K562 (cell line): ENCODE data around the gene KCNAB1. TPM values are rescaled to one million over a fixed set of nuclear protein-coding genes. Genes with fewer than 3 reads are reported as not detected.

Source experiments
- BCOR ChIP-seq: fragments of 450-650 bp; IDR thresholded peaks from 2 replicates; pipeline ENCODE4 v1.6.1; 2016
- CHD4 ChIP-seq: fragments of 200-600 bp; sonication (generic); IDR thresholded peaks from 3 replicates; pipeline ENCODE4 v1.6.1; 2012; ENCODE audit warnings: low read depth, mild to moderate bottlenecking, mixed read lengths, low read length, inconsistent platforms; ENCODE audit not compliant: insufficient read depth, insufficient replicate concordance, poor library complexity, severe bottlenecking
- CTCF ChIP-seq, 3 experiments: IDR thresholded peaks in 2 of 3; conservative IDR thresholded peaks in 1 of 3; 2 replicates each; pipeline ENCODE4 v1.5.1; 2011 to 2012; ENCODE audit warnings: low read length in 3 of 3, mild to moderate bottlenecking in 3 of 3, control low read depth in 2 of 3, improper control_type of control experiment in 1 of 3, inconsistent platforms in 1 of 3, low read depth in 1 of 3, mixed read lengths in 1 of 3, moderate library complexity in 1 of 3; ENCODE audit not compliant: insufficient read depth in 2 of 3
- ETV1 ChIP-seq: fragments of 450-650 bp; conservative IDR thresholded peaks from 2 replicates; pipeline ENCODE4 v1.6.1; 2016; ENCODE audit warnings: missing genetic modification characterization, control low read depth, low read depth, missing compliant biosample characterization
- FOXM1 ChIP-seq, 2 experiments: fragments of 450-650 bp in 1 of 2; sonication (generic) in 1 of 2; formaldehyde crosslinking in 1 of 2; IDR thresholded peaks; 2 replicates each; pipeline versions ENCODE4 v1.6.1 to v1.9.0; 2017 to 2022; ENCODE audit warnings: low read depth in 2 of 2, mild to moderate bottlenecking in 2 of 2, missing genetic modification reagents in 1 of 2, moderate library complexity in 1 of 2
- GTF2B ChIP-seq: IDR thresholded peaks from 2 replicates; pipeline ENCODE4 v1.6.1; 2011; ENCODE audit not compliant: insufficient read length; ENCODE audit errors: extremely low read depth
- JUND ChIP-seq, 2 experiments: IDR thresholded peaks; 2 replicates in 1 of 2; 3 replicates in 1 of 2; pipeline ENCODE4 v1.6.1; 2011; ENCODE audit warnings: borderline replicate concordance in 2 of 2, low read depth in 2 of 2, low read length in 2 of 2, improper control_type of control experiment in 1 of 2, missing biosample characterization in 1 of 2, missing genetic modification characterization in 1 of 2, missing genetic modification reagents in 1 of 2
- KLF13 ChIP-seq: fragments of 450-650 bp; IDR thresholded peaks from 2 replicates; pipeline ENCODE4 v1.6.1; 2016; ENCODE audit warnings: missing genetic modification characterization, low read depth, mild to moderate bottlenecking, missing compliant biosample characterization, moderate library complexity, borderline replicate concordance
- NR2F6 ChIP-seq: fragments of 450-650 bp; formaldehyde crosslinking; IDR thresholded peaks from 2 replicates; pipeline ENCODE4 v1.4.0; 2020; ENCODE audit warnings: mild to moderate bottlenecking
- RCOR1 ChIP-seq, 2 experiments: IDR thresholded peaks; 2 replicates each; pipeline ENCODE4 v1.6.1; 2012; ENCODE audit warnings: low read depth in 2 of 2, low read length in 2 of 2, borderline replicate concordance in 1 of 2, improper control_type of control experiment in 1 of 2
- SIN3A ChIP-seq, 2 experiments: fragments of 150-350 bp in 1 of 2; IDR thresholded peaks; 2 replicates each; pipeline ENCODE4 v1.6.1; 2011 to 2016; ENCODE audit warnings: borderline replicate concordance in 2 of 2, low read depth in 2 of 2, low read length in 2 of 2, mild to moderate bottlenecking in 2 of 2, moderate library complexity in 2 of 2; ENCODE audit not compliant: control insufficient read depth in 1 of 2
- SRSF1 ChIP-seq: fragments of 200-400 bp; formaldehyde crosslinking; IDR thresholded peaks from 2 replicates; pipeline ENCODE4 v1.6.1; 2017; ENCODE audit warnings: mild to moderate bottlenecking, low read depth, low read length, moderate library complexity
- ZNF174 ChIP-seq: fragments of 250-450 bp; sonication (Bioruptor Pico); IDR thresholded peaks from 2 replicates; pipeline ENCODE4 v1.4.0; 2020; ENCODE audit warnings: mild to moderate bottlenecking
- polyA plus RNA-seq, 8 experiments: library from polyadenylated mRNA; depleted of rRNA in 4 of 8; stranded (reverse) in 5 of 8; unstranded in 3 of 8; fragments of >200 nt; fragmentation: Nextera tagmentation in 2 of 8; fragmentation: Illumina TruSeq in 1 of 8; extraction: Ambion mirVana in 2 of 8; extraction: Trizol in 1 of 8; gene quantifications; 2 replicates each; pipeline versions ENCODE4 v1.2.1 to v1.2.3, GENCODE V29; 2011 to 2014; ENCODE audit warnings: inconsistent platforms in 1 of 8, missing spikeins in 1 of 8
- total RNA-seq, 7 experiments: library from RNA; depleted of rRNA in 6 of 7; stranded (reverse); fragments of >200 nt in 6 of 7; fragmentation: Illumina TruSeq in 2 of 7; extraction: Trizol in 2 of 7; gene quantifications; 2 replicates each; pipeline versions ENCODE4 v1.2.1 to v1.2.3, GENCODE V29; 2011 to 2021; ENCODE audit warnings: low replicate concordance in 1 of 7
- TF ChIP-seq, protein P1 (sequence below): IDR thresholded peaks from 2 replicates; pipeline ENCODE4 v1.6.1; 2012; ENCODE audit warnings: low read depth, low read length, improper control_type of control experiment, borderline replicate concordance
- TF ChIP-seq, protein P2 (sequence below), 2 experiments: fragments of 250-450 bp in 1 of 2; fragments of 450-650 bp in 1 of 2; sonication (Bioruptor Pico) in 1 of 2; IDR thresholded peaks; 2 replicates each; pipeline versions ENCODE4 v1.6.1 to v1.8.0; 2016 to 2021; ENCODE audit warnings: mild to moderate bottlenecking in 2 of 2, moderate library complexity in 2 of 2, missing compliant biosample characterization in 1 of 2, missing genetic modification characterization in 1 of 2

KCNAB1 gene
- total and polyA plus RNA-seq, 9 of the 15 experiments (the other 6 are each of a cell fraction or from before 2014, with no cell fraction given): 0.14 to 1.2 (median 0.51) TPM

DNA sequence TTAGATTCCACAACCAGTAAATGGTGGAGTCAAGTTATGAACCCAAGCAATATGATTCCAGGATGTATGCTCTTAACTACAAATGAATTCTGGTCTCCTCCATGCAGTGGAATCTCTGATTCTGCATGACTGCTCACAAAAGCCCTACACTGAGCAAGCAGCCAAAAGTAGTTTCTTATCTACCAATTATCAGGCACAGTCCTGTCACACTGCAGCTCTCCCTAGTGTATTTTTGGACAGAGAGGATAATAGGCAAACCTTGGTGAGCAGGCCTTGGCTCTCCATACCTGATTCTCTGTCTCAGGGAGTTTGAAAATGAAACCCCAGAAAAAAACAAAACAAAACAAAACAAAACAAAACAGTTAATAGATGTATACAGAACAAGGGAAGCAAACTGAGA, 438.0 kb downstream of the KCNAB1 start (continued):
- TF ChIP-seq ETV1 (tag): no peak
- no peak for TF ChIP-seq CHD4
- TF ChIP-seq, protein P1, sequence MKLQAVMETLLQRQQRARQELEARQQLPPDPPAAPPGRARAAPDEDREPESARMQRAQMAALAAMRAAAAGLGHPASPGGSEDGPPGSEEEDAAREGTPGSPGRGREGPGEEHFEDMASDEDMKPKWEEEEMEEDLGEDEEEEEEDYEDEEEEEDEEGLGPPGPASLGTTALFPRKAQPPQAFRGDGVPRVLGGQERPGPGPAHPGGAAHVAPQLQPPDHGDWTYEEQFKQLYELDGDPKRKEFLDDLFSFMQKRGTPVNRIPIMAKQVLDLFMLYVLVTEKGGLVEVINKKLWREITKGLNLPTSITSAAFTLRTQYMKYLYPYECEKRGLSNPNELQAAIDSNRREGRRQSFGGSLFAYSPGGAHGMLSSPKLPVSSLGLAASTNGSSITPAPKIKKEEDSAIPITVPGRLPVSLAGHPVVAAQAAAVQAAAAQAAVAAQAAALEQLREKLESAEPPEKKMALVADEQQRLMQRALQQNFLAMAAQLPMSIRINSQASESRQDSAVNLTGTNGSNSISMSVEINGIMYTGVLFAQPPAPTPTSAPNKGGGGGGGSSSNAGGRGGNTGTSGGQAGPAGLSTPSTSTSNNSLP: no peak
- TF ChIP-seq SRSF1: no peak
- no peak for TF ChIP-seq SIN3A (IDR thresholded peaks at IDR 0.05; ENCODE audit: borderline replicate concordance in 2 of 2, control insufficient read depth in 1 of 2, low read depth in 2 of 2, low read length in 2 of 2)
- TF ChIP-seq CTCF (IDR thresholded peaks at IDR 0.05 in 2 of 3, conservative IDR thresholded peaks at IDR 0.05 in 1 of 3; ENCODE audit: insufficient read depth in 2 of 3, low read depth in 1 of 3, low read length in 3 of 3): no peak
- TF ChIP-seq JUND (IDR thresholded peaks at IDR 0.05; ENCODE audit: borderline replicate concordance, low read depth, low read length): peak; percentile 40; the same call in 1 of the 2 replicates
- TF ChIP-seq JUND (tag; IDR thresholded peaks at IDR 0.05; ENCODE audit: borderline replicate concordance, low read depth, low read length): peak; percentile 61; the same call in 1 of the 3 replicates
- TF ChIP-seq GTF2B: no peak
- no peak for TF ChIP-seq KLF13 (tag)
- TF ChIP-seq NR2F6 (CRISPR knock-in tag): no peak
- TF ChIP-seq BCOR: 0 out of 2 replicates have a peak, but pooled peaks have one; percentile 18
- no peak for TF ChIP-seq ZNF174 (CRISPR knock-in tag)
- TF ChIP-seq, protein P2, sequence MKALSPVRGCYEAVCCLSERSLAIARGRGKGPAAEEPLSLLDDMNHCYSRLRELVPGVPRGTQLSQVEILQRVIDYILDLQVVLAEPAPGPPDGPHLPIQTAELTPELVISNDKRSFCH (CRISPR knock-in tag; IDR thresholded peaks at IDR 0.05): no peak
- TF ChIP-seq, protein P2 (tag; IDR thresholded peaks at IDR 0.05): 0 out of 2 replicates have a peak, but pooled peaks have one; percentile 31
- TF ChIP-seq FOXM1 (IDR thresholded peaks at IDR 0.05; ENCODE audit: low read depth): no peak
- TF ChIP-seq FOXM1 (CRISPR knock-in tag; IDR thresholded peaks at IDR 0.05; ENCODE audit: low read depth): no peak
- peak in 1 of 2 experiments; percentile 47; a peak in 1 of 4 replicates for TF ChIP-seq RCOR1 (IDR thresholded peaks at IDR 0.05; ENCODE audit: borderline replicate concordance in 1 of 2, low read depth in 2 of 2, low read length in 2 of 2)
